GM23338 (cell line): ENCODE data around the gene JPH3. TPM values are rescaled to one million over a fixed set of nuclear protein-coding genes. Genes with fewer than 3 reads are reported as not detected.

Source experiments
- ATAC-seq: fragments of 200-7000 bp; cut with Tn5 transposase; 3 replicates; pipeline ENCODE4 v1.9.1; 2020
- DNase-seq: peaks from one replicate; pipeline ENCODE4 v3.0.0-alpha.2; 2015; ENCODE audit warnings: low spot score
- H2AFZ ChIP-seq: fragments of 200-600 bp; sonication (generic); 2 replicates; pipeline ENCODE4 v1.8.0; 2016; ENCODE audit warnings: antibody characterized with exemption, mild to moderate bottlenecking, moderate library complexity
- H3F3A ChIP-seq: fragments of 200-600 bp; sonication (generic); replicated peaks from 2 replicates; pipeline ENCODE4 v1.8.0; 2017; ENCODE audit warnings: antibody characterized with exemption, mixed run types, low read depth
- H3K27ac ChIP-seq: fragments of 200-600 bp; sonication (generic); 2 replicates; pipeline ENCODE4 v1.6.1; 2016; ENCODE audit warnings: low read depth
- H3K27me3 ChIP-seq: fragments of 200-600 bp; sonication (generic); 2 replicates; pipeline ENCODE4 v1.8.0; 2016; ENCODE audit warnings: mild to moderate bottlenecking, mixed run types, moderate library complexity; ENCODE audit not compliant: insufficient read depth
- H3K36me3 ChIP-seq: fragments of 200-600 bp; sonication (generic); 2 replicates; pipeline ENCODE4 v1.8.0; 2016; ENCODE audit warnings: mild to moderate bottlenecking; ENCODE audit not compliant: insufficient read depth
- H3K4me1 ChIP-seq: fragments of 200-600 bp; sonication (generic); 2 replicates; pipeline ENCODE4 v1.8.0; 2016; ENCODE audit warnings: mild to moderate bottlenecking, moderate library complexity; ENCODE audit not compliant: insufficient read depth
- H3K4me2 ChIP-seq: fragments of 200-600 bp; sonication (generic); 2 replicates; pipeline ENCODE4 v1.7.1; 2017; ENCODE audit warnings: mixed run types
- H3K4me3 ChIP-seq: fragments of 200-600 bp; sonication (generic); 2 replicates; pipeline ENCODE4 v1.6.1; 2016; ENCODE audit warnings: mixed run types
- H3K79me2 ChIP-seq: fragments of 200-600 bp; sonication (generic); replicated peaks from 2 replicates; pipeline ENCODE4 v1.8.0; 2017; ENCODE audit warnings: mild to moderate bottlenecking; ENCODE audit not compliant: insufficient read depth
- H3K9me2 ChIP-seq: fragments of 200-600 bp; sonication (generic); 2 replicates; pipeline ENCODE4 v1.8.0; 2017; ENCODE audit not compliant: insufficient read depth
- H4K20me1 ChIP-seq: fragments of 200-600 bp; sonication (generic); replicated peaks from 2 replicates; pipeline ENCODE4 v1.8.0; 2017; ENCODE audit warnings: mild to moderate bottlenecking; ENCODE audit not compliant: insufficient read depth
- H3K27ac Mint-ChIP-seq: 2 replicates; pipeline ENCODE4 v1.8.0; 2020; ENCODE audit warnings: inconsistent platforms, mild to moderate bottlenecking, moderate library complexity, mixed read lengths
- H3K27me3 Mint-ChIP-seq: 3 replicates; pipeline ENCODE4 v1.8.0; 2022; ENCODE audit warnings: low read depth, mild to moderate bottlenecking, moderate library complexity, mixed read lengths, inconsistent platforms; ENCODE audit not compliant: insufficient read depth, poor library complexity
- H3K36me3 Mint-ChIP-seq: 3 replicates; pipeline ENCODE4 v1.8.0; 2021; ENCODE audit warnings: low read depth, mild to moderate bottlenecking, inconsistent platforms, moderate library complexity, mixed read lengths
- H3K4me1 Mint-ChIP-seq: 3 replicates; pipeline ENCODE4 v1.8.0; 2020; ENCODE audit warnings: mild to moderate bottlenecking, inconsistent platforms, mixed read lengths
- H3K4me3 Mint-ChIP-seq: 3 replicates; pipeline ENCODE4 v1.8.0; 2021; ENCODE audit warnings: moderate library complexity, mild to moderate bottlenecking, inconsistent platforms, mixed read lengths
- H3K9me3 Mint-ChIP-seq: 3 replicates; pipeline ENCODE4 v1.8.0; 2020; ENCODE audit warnings: moderate library complexity, mild to moderate bottlenecking, inconsistent platforms, mixed read lengths
- CREB1 ChIP-seq: fragments of 250-450 bp; sonication (Bioruptor Pico); IDR thresholded peaks from 2 replicates; pipeline ENCODE4 v1.5.0; 2020; ENCODE audit warnings: low read depth, mild to moderate bottlenecking, moderate library complexity
- EZH2 ChIP-seq: fragments of 200-600 bp; sonication (generic); IDR thresholded peaks from one replicate; pipeline ENCODE4 v1.8.0; 2017; ENCODE audit warnings: antibody characterized with exemption, mild to moderate bottlenecking, low read depth; ENCODE audit not compliant: unreplicated experiment
- EZH2phosphoT487 ChIP-seq: fragments of 200-600 bp; sonication (generic); IDR thresholded peaks from one replicate; pipeline ENCODE4 v1.8.1; 2018; ENCODE audit warnings: antibody characterized with exemption; ENCODE audit not compliant: unreplicated experiment
- JUNB ChIP-seq: IDR thresholded peaks from one replicate; pipeline ENCODE4 v1.6.1; 2016; ENCODE audit warnings: antibody characterized with exemption; ENCODE audit not compliant: unreplicated experiment
- NANOG ChIP-seq: IDR thresholded peaks from 2 replicates; pipeline ENCODE4 v1.6.1; 2016; ENCODE audit warnings: antibody characterized with exemption, borderline replicate concordance
- POLR2AphosphoS5 ChIP-seq: IDR thresholded peaks from 2 replicates; pipeline ENCODE4 v1.6.1; 2016; ENCODE audit warnings: antibody characterized with exemption, low read depth
- STAT1 ChIP-seq: IDR thresholded peaks from one replicate; pipeline ENCODE4 v1.6.1; 2016; ENCODE audit warnings: antibody characterized with exemption; ENCODE audit not compliant: unreplicated experiment
- ZNF114 ChIP-seq: fragments of 250-450 bp; sonication (Bioruptor Pico); IDR thresholded peaks from 2 replicates; pipeline ENCODE4 v1.5.0; 2020; ENCODE audit warnings: mild to moderate bottlenecking, moderate library complexity
- ZNF331 ChIP-seq: fragments of 250-450 bp; sonication (Bioruptor Pico); IDR thresholded peaks from 2 replicates; pipeline ENCODE4 v1.5.0; 2020; ENCODE audit warnings: low read depth, mild to moderate bottlenecking, moderate library complexity
- polyA plus RNA-seq: library from polyadenylated mRNA; unstranded; fragments of >200 nt; fragmentation: Nextera tagmentation; extraction: Ambion mirVana; gene quantifications from 2 replicates; pipeline ENCODE4 v1.2.1, GENCODE V29; 2016
- total RNA-seq: library from RNA; depleted of rRNA; stranded (reverse); fragments of >200 nt; shearing (Covaris generic); gene quantifications from 2 replicates; pipeline ENCODE4 v1.2.3, GENCODE V29; 2014
- TF ChIP-seq, protein P1 (sequence below): IDR thresholded peaks from one replicate; pipeline ENCODE4 v1.6.1; 2018; ENCODE audit warnings: antibody characterized with exemption; ENCODE audit not compliant: unreplicated experiment
- TF ChIP-seq, protein P2 (sequence below), 2 experiments: fragments of 200-600 bp in 1 of 2; sonication (generic) in 1 of 2; conservative IDR thresholded peaks; 2 replicates each; pipeline versions ENCODE4 v1.5.1 to v1.6.1; 2016 to 2017; ENCODE audit warnings: antibody characterized with exemption in 2 of 2, low read depth in 2 of 2, mild to moderate bottlenecking in 2 of 2, moderate library complexity in 1 of 2
- TF ChIP-seq, protein P3 (sequence below): IDR thresholded peaks from 2 replicates; pipeline ENCODE4 v1.6.1; 2016; ENCODE audit warnings: antibody characterized with exemption
- TF ChIP-seq, protein P4 (sequence below): fragments of 250-450 bp; sonication (Bioruptor Pico); IDR thresholded peaks from 2 replicates; pipeline ENCODE4 v1.5.0; 2020; ENCODE audit warnings: mild to moderate bottlenecking, moderate library complexity

Gene JPH3
- total and polyA plus RNA-seq, 2 experiments from 2014 or later: 8.4 to 38.3 TPM

DNA sequence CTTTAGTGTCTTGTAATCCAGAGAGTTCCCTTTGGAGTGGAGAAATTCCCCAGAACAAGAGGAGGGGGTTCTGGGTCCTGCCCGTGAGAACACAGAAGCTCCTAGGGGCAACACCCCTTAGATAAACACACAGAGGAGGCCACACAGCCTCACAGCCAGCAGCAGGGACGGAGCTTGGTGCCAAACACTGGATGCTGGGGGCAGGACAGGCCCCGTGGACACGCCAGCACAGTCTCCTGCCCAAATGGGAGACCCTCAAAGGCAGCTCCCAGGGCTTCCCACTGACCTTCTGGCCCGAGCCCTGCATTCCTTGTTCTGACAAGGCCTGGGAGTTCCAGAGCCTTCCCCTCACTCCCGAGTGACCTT, 31.8 kb upstream of the JPH3 start:
- Mint-ChIP-seq H3K27me3 (peaks cover 8% of the 10 kb centered on the region), H3K4me3 (no peak overlapping the region), H3K4me1 (peaks cover 18% of the 10 kb centered on the region), H3K9me3 (peaks cover 3% of the 10 kb centered on the region; the same call in 1 of the 3 replicates), H3K36me3 (no peaks in the 10 kb centered on the region), H3K27ac (no peak overlapping the region)
- no peak for ATAC-seq
- H3K27ac ChIP-seq: no peak overlapping the region
- H3K4me2 ChIP-seq: no peak overlapping the region
- peaks cover 11% of the 10 kb centered on the region; the same call in 1 of the 2 replicates for H3F3A ChIP-seq
- no peak for DNase-seq
- peak overlapping the region; percentile 4 for H2AFZ ChIP-seq
- H3K4me1 ChIP-seq: peaks cover 9% of the 10 kb centered on the region; the same call in 1 of the 2 replicates
- H3K79me2 ChIP-seq: no peaks in the 10 kb centered on the region
- no peaks in the 10 kb centered on the region for H3K36me3 ChIP-seq
- H4K20me1 ChIP-seq: no peaks in the 10 kb centered on the region
- no peak overlapping the region for H3K4me3 ChIP-seq
- TF ChIP-seq EZH2phosphoT487 (no peak), ZNF331 (no peak), CREB1 (no peak), JUNB (no peak), ZNF114 (CRISPR knock-in tag) (no peak), EZH2 (no peak), NANOG (no peak), POLR2AphosphoS5 (no peak), STAT1 (no peak)
- TF ChIP-seq, protein P1, sequence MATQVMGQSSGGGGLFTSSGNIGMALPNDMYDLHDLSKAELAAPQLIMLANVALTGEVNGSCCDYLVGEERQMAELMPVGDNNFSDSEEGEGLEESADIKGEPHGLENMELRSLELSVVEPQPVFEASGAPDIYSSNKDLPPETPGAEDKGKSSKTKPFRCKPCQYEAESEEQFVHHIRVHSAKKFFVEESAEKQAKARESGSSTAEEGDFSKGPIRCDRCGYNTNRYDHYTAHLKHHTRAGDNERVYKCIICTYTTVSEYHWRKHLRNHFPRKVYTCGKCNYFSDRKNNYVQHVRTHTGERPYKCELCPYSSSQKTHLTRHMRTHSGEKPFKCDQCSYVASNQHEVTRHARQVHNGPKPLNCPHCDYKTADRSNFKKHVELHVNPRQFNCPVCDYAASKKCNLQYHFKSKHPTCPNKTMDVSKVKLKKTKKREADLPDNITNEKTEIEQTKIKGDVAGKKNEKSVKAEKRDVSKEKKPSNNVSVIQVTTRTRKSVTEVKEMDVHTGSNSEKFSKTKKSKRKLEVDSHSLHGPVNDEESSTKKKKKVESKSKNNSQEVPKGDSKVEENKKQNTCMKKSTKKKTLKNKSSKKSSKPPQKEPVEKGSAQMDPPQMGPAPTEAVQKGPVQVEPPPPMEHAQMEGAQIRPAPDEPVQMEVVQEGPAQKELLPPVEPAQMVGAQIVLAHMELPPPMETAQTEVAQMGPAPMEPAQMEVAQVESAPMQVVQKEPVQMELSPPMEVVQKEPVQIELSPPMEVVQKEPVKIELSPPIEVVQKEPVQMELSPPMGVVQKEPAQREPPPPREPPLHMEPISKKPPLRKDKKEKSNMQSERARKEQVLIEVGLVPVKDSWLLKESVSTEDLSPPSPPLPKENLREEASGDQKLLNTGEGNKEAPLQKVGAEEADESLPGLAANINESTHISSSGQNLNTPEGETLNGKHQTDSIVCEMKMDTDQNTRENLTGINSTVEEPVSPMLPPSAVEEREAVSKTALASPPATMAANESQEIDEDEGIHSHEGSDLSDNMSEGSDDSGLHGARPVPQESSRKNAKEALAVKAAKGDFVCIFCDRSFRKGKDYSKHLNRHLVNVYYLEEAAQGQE: no peak
- TF ChIP-seq, protein P2, sequence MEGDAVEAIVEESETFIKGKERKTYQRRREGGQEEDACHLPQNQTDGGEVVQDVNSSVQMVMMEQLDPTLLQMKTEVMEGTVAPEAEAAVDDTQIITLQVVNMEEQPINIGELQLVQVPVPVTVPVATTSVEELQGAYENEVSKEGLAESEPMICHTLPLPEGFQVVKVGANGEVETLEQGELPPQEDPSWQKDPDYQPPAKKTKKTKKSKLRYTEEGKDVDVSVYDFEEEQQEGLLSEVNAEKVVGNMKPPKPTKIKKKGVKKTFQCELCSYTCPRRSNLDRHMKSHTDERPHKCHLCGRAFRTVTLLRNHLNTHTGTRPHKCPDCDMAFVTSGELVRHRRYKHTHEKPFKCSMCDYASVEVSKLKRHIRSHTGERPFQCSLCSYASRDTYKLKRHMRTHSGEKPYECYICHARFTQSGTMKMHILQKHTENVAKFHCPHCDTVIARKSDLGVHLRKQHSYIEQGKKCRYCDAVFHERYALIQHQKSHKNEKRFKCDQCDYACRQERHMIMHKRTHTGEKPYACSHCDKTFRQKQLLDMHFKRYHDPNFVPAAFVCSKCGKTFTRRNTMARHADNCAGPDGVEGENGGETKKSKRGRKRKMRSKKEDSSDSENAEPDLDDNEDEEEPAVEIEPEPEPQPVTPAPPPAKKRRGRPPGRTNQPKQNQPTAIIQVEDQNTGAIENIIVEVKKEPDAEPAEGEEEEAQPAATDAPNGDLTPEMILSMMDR (conservative IDR thresholded peaks at IDR 0.05; ENCODE audit: low read depth in 2 of 2): no peak
- TF ChIP-seq, protein P3, sequence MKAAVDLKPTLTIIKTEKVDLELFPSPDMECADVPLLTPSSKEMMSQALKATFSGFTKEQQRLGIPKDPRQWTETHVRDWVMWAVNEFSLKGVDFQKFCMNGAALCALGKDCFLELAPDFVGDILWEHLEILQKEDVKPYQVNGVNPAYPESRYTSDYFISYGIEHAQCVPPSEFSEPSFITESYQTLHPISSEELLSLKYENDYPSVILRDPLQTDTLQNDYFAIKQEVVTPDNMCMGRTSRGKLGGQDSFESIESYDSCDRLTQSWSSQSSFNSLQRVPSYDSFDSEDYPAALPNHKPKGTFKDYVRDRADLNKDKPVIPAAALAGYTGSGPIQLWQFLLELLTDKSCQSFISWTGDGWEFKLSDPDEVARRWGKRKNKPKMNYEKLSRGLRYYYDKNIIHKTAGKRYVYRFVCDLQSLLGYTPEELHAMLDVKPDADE: no peak
- TF ChIP-seq, protein P4, sequence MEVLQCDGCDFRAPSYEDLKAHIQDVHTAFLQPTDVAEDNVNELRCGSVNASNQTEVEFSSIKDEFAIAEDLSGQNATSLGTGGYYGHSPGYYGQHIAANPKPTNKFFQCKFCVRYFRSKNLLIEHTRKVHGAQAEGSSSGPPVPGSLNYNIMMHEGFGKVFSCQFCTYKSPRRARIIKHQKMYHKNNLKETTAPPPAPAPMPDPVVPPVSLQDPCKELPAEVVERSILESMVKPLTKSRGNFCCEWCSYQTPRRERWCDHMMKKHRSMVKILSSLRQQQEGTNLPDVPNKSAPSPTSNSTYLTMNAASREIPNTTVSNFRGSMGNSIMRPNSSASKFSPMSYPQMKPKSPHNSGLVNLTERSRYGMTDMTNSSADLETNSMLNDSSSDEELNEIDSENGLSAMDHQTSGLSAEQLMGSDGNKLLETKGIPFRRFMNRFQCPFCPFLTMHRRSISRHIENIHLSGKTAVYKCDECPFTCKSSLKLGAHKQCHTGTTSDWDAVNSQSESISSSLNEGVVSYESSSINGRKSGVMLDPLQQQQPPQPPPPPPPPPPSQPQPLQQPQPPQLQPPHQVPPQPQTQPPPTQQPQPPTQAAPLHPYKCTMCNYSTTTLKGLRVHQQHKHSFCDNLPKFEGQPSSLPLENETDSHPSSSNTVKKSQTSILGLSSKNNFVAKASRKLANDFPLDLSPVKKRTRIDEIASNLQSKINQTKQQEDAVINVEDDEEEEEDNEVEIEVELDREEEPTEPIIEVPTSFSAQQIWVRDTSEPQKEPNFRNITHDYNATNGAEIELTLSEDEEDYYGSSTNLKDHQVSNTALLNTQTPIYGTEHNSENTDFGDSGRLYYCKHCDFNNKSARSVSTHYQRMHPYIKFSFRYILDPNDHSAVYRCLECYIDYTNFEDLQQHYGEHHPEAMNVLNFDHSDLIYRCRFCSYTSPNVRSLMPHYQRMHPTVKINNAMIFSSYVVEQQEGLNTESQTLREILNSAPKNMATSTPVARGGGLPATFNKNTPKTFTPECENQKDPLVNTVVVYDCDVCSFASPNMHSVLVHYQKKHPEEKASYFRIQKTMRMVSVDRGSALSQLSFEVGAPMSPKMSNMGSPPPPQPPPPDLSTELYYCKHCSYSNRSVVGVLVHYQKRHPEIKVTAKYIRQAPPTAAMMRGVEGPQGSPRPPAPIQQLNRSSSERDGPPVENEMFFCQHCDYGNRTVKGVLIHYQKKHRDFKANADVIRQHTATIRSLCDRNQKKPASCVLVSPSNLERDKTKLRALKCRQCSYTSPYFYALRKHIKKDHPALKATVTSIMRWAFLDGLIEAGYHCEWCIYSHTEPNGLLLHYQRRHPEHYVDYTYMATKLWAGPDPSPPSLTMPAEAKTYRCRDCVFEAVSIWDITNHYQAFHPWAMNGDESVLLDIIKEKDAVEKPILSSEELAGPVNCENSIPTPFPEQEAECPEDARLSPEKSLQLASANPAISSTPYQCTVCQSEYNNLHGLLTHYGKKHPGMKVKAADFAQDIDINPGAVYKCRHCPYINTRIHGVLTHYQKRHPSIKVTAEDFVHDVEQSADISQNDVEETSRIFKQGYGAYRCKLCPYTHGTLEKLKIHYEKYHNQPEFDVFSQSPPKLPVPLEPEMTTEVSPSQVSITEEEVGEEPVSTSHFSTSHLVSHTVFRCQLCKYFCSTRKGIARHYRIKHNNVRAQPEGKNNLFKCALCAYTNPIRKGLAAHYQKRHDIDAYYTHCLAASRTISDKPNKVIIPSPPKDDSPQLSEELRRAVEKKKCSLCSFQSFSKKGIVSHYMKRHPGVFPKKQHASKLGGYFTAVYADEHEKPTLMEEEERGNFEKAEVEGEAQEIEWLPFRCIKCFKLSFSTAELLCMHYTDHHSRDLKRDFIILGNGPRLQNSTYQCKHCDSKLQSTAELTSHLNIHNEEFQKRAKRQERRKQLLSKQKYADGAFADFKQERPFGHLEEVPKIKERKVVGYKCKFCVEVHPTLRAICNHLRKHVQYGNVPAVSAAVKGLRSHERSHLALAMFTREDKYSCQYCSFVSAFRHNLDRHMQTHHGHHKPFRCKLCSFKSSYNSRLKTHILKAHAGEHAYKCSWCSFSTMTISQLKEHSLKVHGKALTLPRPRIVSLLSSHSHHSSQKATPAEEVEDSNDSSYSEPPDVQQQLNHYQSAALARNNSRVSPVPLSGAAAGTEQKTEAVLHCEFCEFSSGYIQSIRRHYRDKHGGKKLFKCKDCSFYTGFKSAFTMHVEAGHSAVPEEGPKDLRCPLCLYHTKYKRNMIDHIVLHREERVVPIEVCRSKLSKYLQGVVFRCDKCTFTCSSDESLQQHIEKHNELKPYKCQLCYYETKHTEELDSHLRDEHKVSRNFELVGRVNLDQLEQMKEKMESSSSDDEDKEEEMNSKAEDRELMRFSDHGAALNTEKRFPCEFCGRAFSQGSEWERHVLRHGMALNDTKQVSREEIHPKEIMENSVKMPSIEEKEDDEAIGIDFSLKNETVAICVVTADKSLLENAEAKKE: no peak
- no peaks in the 10 kb centered on the region for H3K27me3 ChIP-seq
- no peaks in the 10 kb centered on the region for H3K9me2 ChIP-seq
